Measurements from ENCODE around the gene TMEM120B. TPM values are rescaled to one million over a fixed set of nuclear protein-coding genes. Genes with fewer than 3 reads are reported as not detected.

The TMEM120B gene
- total RNA-seq, 1 donor from 2014 or later: 17.1 TPM

GRCh38 chr12:121769831-121770301, 57.3 kb downstream of the TMEM120B start:
- ATAC-seq (no peak), DNase-seq (no peak)
- intact Hi-C loops (cut with DNase I): loop anchor here (10.0 kb wide), 1 partner anchor 65 kb away; no protein-coding TSS in a partner anchor
- Histone ChIP-seq H3K36me3 (no peaks in the 10 kb centered on the region), H3K4me3 (no peak overlapping the region), H3K9me3 (no peaks in the 10 kb centered on the region), H3K27me3 (no peaks in the 10 kb centered on the region), H3K27ac (no peak overlapping the region), H3K4me1 (no peaks in the 10 kb centered on the region)
- TF ChIP-seq, protein P1, sequence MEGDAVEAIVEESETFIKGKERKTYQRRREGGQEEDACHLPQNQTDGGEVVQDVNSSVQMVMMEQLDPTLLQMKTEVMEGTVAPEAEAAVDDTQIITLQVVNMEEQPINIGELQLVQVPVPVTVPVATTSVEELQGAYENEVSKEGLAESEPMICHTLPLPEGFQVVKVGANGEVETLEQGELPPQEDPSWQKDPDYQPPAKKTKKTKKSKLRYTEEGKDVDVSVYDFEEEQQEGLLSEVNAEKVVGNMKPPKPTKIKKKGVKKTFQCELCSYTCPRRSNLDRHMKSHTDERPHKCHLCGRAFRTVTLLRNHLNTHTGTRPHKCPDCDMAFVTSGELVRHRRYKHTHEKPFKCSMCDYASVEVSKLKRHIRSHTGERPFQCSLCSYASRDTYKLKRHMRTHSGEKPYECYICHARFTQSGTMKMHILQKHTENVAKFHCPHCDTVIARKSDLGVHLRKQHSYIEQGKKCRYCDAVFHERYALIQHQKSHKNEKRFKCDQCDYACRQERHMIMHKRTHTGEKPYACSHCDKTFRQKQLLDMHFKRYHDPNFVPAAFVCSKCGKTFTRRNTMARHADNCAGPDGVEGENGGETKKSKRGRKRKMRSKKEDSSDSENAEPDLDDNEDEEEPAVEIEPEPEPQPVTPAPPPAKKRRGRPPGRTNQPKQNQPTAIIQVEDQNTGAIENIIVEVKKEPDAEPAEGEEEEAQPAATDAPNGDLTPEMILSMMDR (IDR thresholded peaks at IDR 0.05): no peak

GRCh38 chr12:121770388-121770787, 57.8 kb downstream of the TMEM120B start:
- Histone ChIP-seq H3K4me3 (no peak overlapping the region), H3K36me3 (no peaks in the 10 kb centered on the region), H3K4me1 (no peaks in the 10 kb centered on the region), H3K9me3 (no peaks in the 10 kb centered on the region), H3K27me3 (no peaks in the 10 kb centered on the region), H3K27ac (no peak overlapping the region)
- TF ChIP-seq, protein P1 (IDR thresholded peaks at IDR 0.05): no peak
- DNase-seq (no peak), ATAC-seq (no peak)
- intact Hi-C loops (cut with DNase I): loop anchor here (10.0 kb wide), 1 partner anchor 66 kb away; no protein-coding TSS in a partner anchor

DNA sequence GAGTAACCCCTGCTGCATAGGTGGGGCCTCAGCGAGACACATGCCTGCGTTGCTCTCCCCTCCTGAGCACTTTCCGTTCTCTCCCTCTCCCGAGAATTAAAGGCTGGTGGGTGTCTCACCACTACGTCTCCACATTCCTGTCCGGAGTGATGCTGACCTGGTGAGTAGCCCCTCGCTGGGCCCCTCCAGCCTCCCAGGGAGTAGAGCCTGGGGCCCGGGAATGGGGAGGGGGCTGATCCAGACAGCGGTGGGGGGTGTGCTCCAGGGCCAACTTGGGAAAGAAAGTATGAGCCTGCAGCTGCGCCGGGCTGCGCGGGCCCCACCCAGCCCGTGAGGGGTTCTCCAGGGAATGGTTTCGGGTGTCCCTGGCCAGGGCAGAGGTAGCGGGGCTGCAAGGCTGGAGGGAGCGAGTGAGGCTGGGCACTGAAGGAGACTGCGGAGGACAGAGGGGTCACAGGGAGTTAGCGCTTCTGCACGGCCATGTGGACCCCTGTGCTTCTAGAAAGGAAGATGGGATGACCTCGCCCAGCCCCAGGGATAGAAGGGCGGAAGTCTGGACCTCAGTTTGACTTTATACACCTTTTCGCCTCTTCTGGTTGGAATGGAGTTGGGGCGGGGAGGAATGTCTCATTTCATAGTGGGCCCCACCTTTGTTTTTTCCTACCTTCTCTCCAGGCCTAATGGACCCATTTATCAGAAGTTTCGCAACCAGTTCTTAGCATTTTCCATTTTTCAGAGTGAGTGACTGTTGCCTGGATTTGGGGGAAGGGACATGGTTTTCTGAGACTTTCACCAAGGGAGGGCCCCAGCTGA, 58.5 kb downstream of the TMEM120B start:
- intact Hi-C loops (cut with DNase I): loop anchor here (10.0 kb wide), 1 partner anchor 66 kb away; no protein-coding TSS in a partner anchor

DNA sequence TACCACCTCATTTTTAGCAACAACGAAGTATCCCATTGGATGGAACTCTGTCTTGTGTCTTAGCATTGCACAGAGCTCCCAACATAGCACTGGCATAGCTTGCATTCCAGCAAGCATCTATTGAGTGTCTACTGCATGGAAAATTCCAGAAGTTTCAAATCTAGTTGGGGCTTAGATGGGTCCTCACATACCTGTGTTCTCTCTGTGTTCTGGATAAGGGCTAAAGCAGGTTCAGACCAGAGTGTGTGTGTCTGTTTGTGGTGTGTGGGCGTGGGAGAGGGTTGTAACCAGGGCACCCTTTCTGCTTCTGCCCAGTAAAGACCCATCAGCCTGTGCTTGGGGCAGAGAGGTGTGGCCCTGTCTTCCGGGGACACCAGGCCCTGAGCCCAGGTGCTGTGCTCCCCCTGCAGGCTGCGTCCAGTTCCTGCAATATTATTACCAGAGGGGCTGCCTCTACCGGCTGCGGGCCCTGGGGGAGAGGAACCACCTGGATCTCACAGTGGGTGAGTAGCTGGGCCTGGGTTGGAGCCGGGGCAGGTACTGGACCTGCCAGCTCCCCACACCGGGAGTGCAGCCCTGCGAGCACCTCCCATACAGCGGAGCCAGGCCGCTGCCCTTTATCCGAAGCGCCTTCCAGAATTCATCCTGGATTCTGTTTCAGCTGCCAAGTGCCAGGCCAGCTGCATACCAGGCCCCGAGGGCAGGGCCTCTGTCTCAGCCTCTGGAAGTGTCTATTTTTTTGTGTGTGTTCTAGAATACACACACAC, 60.6 kb downstream of the TMEM120B start:
- H3K27ac ChIP-seq: peak overlapping the region; percentile 51
- intact Hi-C loops (cut with DNase I): loop anchor here (10.0 kb wide), 1 partner anchor 68 kb away; no protein-coding TSS in a partner anchor
- DNase-seq: peak; percentile 89

More for the DNA sequence above, 58.5 kb downstream of the TMEM120B start:
- Histone ChIP-seq H3K36me3 (no peaks in the 10 kb centered on the region), H3K27ac (no peak overlapping the region), H3K4me1 (no peaks in the 10 kb centered on the region), H3K9me3 (no peaks in the 10 kb centered on the region), H3K4me3 (no peak overlapping the region), H3K27me3 (no peaks in the 10 kb centered on the region)
- ATAC-seq: no peak
- TF ChIP-seq, protein P1 (IDR thresholded peaks at IDR 0.05): no peak
- DNase-seq: no peak

GRCh38 chr12:121774968-121775474, 62.5 kb downstream of the TMEM120B start:
- intact Hi-C loops (cut with DNase I): loop anchor here (10.0 kb wide), 1 partner anchor 70 kb away; no protein-coding TSS in a partner anchor
- peak; percentile 62 for ATAC-seq
- no peak overlapping the region for H3K4me3 ChIP-seq
- peak; percentile 74 for DNase-seq
- H3K36me3 ChIP-seq: no peaks in the 10 kb centered on the region
- H3K9me3 ChIP-seq: no peaks in the 10 kb centered on the region
- H3K27me3 ChIP-seq: no peaks in the 10 kb centered on the region
- TF ChIP-seq, protein P1 (IDR thresholded peaks at IDR 0.05): no peak
- H3K4me1 ChIP-seq: no peaks in the 10 kb centered on the region
- peak overlapping the region; percentile 51 for H3K27ac ChIP-seq

More for the DNA sequence above, 60.6 kb downstream of the TMEM120B start:
- no peaks in the 10 kb centered on the region for H3K36me3 ChIP-seq
- TF ChIP-seq, protein P1 (IDR thresholded peaks at IDR 0.05): peak; percentile 75
- no peaks in the 10 kb centered on the region for H3K27me3 ChIP-seq
- H3K4me3 ChIP-seq: no peak overlapping the region
- H3K4me1 ChIP-seq: no peaks in the 10 kb centered on the region
- peak; percentile 88 for ATAC-seq
- no peaks in the 10 kb centered on the region for H3K9me3 ChIP-seq
